Measurements from ENCODE around the gene TRAPPC2L.

The TRAPPC2L gene

DNA sequence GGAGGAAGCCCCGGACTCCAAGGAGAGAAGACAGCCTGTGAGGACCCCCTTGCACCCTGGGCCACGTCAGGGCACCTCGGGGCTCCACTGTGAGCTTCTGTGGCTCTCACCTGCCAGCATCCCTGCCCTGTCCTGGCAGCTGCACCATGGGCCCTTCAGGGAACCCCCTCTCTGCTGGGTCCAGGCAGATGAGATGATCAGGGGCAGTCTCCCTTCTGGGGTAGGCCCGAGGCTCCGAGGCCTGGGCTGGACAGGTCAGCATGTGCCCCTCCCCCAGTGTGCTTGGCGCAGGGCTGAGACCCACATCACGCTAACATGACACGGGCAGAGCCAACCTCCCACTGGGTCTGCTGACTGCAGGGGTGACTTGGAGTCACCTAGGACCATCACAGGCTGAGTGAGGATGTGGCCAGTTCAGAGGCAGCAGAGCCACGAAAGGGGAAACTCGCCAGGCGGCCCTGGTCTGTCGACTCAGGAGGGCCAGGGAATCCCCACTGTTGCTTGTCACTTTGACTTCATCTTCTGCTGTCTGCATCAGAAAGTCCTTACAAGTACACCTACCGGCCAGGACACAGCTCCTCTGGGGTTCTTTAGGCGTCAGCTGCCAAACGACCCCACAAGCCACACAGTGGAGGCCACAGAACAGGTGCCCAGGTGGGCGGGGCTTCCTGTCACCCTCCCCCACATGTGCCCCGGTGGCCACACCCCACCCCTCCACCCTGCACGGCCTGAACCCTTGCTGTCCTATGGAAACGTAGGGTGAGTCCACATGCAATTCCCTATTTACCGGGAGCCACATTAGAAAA lies 2.4 kb upstream of the TRAPPC2L start:
- DNase-seq (ENCODE audit: insufficient read length, low spot score), result no peak
- no peak for TF ChIP-seq POLR2AphosphoS5 (IDR thresholded peaks at IDR 0.05; ENCODE audit: low read depth, low read length)
- no peak for TF ChIP-seq POU2F2 (IDR thresholded peaks at IDR 0.05; ENCODE audit: low read depth, low read length)
- TF ChIP-seq SPI1 (IDR thresholded peaks at IDR 0.05; ENCODE audit: low read depth, low read length), result no peak
- TF ChIP-seq POLR2A (IDR thresholded peaks at IDR 0.05; ENCODE audit: low read depth, low read length), result no peak
- TF ChIP-seq PAX5 (IDR thresholded peaks at IDR 0.05; ENCODE audit: insufficient read depth, low read length, severe bottlenecking), result no peak
- TF ChIP-seq TAF1 (IDR thresholded peaks at IDR 0.05; ENCODE audit: low read depth, low read length), result no peak
- peak; percentile 68 for FAIRE-seq

GRCh38 chr16:88855176-88855575 lies 1.8 kb upstream of the TRAPPC2L start:
- FAIRE-seq (no peak), DNase-seq (ENCODE audit: insufficient read length, low spot score) (no peak)
- TF ChIP-seq POU2F2 (IDR thresholded peaks at IDR 0.05; ENCODE audit: low read depth, low read length), result no peak
- no peak for TF ChIP-seq TAF1 (IDR thresholded peaks at IDR 0.05; ENCODE audit: low read depth, low read length)
- TF ChIP-seq PAX5 (IDR thresholded peaks at IDR 0.05; ENCODE audit: insufficient read depth, low read length, severe bottlenecking), result no peak
- no peak for TF ChIP-seq POLR2AphosphoS5 (IDR thresholded peaks at IDR 0.05; ENCODE audit: low read depth, low read length)
- TF ChIP-seq SPI1 (IDR thresholded peaks at IDR 0.05; ENCODE audit: low read depth, low read length), result no peak
- no peak for TF ChIP-seq POLR2A (IDR thresholded peaks at IDR 0.05; ENCODE audit: low read depth, low read length)

- FAIRE-seq, result peak; percentile 48
- no peak for DNase-seq (ENCODE audit: insufficient read length, low spot score)
- no peak for TF ChIP-seq POLR2A (IDR thresholded peaks at IDR 0.05; ENCODE audit: low read depth, low read length)
- no peak for TF ChIP-seq TAF1 (IDR thresholded peaks at IDR 0.05; ENCODE audit: low read depth, low read length)
- TF ChIP-seq PAX5 (IDR thresholded peaks at IDR 0.05; ENCODE audit: insufficient read depth, low read length, severe bottlenecking), result no peak
- no peak for TF ChIP-seq POU2F2 (IDR thresholded peaks at IDR 0.05; ENCODE audit: low read depth, low read length)
- TF ChIP-seq POLR2AphosphoS5 (IDR thresholded peaks at IDR 0.05; ENCODE audit: low read depth, low read length), result no peak
- TF ChIP-seq SPI1 (IDR thresholded peaks at IDR 0.05; ENCODE audit: low read depth, low read length), result no peak
Observed at GRCh38 chr16:88855736-88856121, 1.2 kb upstream of the TRAPPC2L start.

DNA sequence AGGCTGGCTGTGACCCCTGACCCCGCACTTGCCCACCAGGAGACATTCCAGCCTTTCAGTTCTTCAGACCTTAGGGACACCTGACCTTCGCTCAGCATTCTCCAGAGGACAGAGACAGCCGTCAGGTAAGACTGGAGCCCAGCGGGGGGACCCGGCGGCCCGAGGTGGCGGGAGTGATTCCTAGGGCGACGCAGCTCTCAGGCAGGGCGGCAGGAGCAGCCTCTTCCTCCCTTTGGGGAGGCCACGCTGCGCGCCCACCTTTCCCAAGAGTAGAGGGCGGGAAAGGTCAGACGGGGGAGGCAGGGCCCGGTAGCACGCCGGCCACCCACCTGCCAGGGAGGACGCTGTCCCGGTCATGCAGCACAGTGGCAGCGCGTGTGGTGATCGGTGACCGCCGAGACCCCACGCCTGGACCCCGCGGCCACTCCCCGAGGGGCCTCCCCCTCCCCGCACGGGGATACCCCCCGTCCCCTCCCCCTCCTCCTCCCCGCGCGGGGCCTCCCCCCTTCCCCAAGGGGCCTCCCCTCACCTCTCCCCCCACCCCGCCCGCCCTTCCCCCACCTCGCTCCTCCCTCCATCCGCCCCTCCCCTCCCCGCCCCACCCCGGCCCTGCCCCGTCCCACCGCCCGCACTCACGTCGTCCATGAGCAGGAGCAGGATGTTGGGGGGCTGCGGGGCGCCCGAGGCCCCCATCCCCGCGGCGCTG lies 652 bp upstream of the TRAPPC2L start:
- TF ChIP-seq POU2F2 (IDR thresholded peaks at IDR 0.05; ENCODE audit: low read depth, low read length), result no peak
- no peak for DNase-seq (ENCODE audit: insufficient read length, low spot score)
- no peak for FAIRE-seq

GRCh38 chr16:88857728-88858339 lies 907 bp downstream of the TRAPPC2L start:
- DNase-seq (ENCODE audit: insufficient read length, low spot score) (peak; percentile 93), FAIRE-seq (peak; percentile 95)

DNA sequence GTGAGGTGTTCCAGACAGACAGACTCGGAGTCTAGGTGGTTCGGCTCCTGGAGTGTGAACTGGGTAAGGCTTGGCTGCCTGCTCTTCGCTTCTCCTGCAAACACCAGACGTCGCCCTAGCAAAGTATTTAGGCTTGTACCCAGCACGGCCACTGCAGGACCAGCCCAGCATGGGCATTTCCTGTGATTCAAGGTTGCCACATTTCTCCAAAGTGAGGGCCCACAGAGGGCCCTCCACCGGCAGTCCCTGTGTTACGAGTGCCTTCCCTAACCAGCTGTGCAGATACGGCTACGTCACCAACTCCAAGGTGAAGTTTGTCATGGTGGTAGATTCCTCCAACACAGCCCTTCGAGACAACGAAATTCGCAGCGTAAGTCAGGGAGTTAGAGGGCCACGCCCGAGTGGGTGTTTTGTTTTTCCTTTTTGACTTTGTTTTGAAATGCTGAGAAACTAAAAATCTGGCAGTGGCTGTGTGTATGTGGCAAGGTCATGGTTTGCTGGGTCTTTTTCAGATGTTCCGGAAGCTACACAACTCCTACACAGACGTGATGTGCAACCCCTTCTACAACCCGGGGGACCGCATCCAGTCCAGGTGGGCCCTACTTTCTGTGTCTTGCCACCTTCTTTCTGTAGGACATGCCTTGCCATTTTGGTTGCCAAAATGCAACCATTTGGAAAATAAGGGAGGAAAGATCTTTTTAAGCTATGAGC lies 2.6 kb downstream of the TRAPPC2L start:
- TF ChIP-seq POLR2A (IDR thresholded peaks at IDR 0.05; ENCODE audit: low read depth, low read length), result no peak
- no peak for TF ChIP-seq SPI1 (IDR thresholded peaks at IDR 0.05; ENCODE audit: low read depth, low read length)
- no peak for TF ChIP-seq TAF1 (IDR thresholded peaks at IDR 0.05; ENCODE audit: low read depth, low read length)
- no peak for TF ChIP-seq PAX5 (IDR thresholded peaks at IDR 0.05; ENCODE audit: insufficient read depth, low read length, severe bottlenecking)
- TF ChIP-seq POLR2AphosphoS5 (IDR thresholded peaks at IDR 0.05; ENCODE audit: low read depth, low read length), result no peak
- no peak for TF ChIP-seq POU2F2 (IDR thresholded peaks at IDR 0.05; ENCODE audit: low read depth, low read length)
- FAIRE-seq, result no peak
- no peak for DNase-seq (ENCODE audit: insufficient read length, low spot score)

More at GRCh38 chr16:88857728-88858339, 907 bp downstream of the TRAPPC2L start:
- TF ChIP-seq POLR2AphosphoS5 (IDR thresholded peaks at IDR 0.05; ENCODE audit: low read depth, low read length) (no peak), SPI1 (IDR thresholded peaks at IDR 0.05; ENCODE audit: low read depth, low read length) (0 out of 2 replicates have a peak, but pooled peaks have one; percentile 4)

DNA sequence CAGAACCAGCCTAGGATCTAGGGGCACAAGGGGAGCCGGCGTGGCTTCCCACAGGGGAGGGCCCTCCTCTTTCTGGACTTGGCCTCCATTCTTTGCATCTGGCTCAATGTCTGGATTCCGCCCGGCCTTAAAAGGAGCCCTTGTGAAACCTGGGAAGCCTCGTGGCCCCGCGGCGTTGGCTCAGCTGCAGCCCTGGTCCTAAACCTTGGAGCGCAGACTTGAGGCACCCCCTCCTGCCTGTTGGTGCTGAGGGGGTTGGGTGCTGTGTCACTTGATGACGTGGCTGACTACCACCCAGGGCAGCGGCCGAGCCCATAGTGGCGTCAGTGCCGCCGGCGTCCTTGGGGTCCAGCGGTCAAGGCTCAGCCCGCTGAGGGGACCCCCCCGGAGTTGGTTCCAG lies 4.4 kb downstream of the TRAPPC2L start:
- DNase-seq (ENCODE audit: insufficient read length, low spot score) (no peak), FAIRE-seq (no peak)
- TF ChIP-seq SPI1 (IDR thresholded peaks at IDR 0.05; ENCODE audit: low read depth, low read length) (no peak), PAX5 (IDR thresholded peaks at IDR 0.05; ENCODE audit: insufficient read depth, low read length, severe bottlenecking) (no peak), POU2F2 (IDR thresholded peaks at IDR 0.05; ENCODE audit: low read depth, low read length) (no peak), POLR2AphosphoS5 (IDR thresholded peaks at IDR 0.05; ENCODE audit: low read depth, low read length) (no peak), TAF1 (IDR thresholded peaks at IDR 0.05; ENCODE audit: low read depth, low read length) (no peak)

DNA sequence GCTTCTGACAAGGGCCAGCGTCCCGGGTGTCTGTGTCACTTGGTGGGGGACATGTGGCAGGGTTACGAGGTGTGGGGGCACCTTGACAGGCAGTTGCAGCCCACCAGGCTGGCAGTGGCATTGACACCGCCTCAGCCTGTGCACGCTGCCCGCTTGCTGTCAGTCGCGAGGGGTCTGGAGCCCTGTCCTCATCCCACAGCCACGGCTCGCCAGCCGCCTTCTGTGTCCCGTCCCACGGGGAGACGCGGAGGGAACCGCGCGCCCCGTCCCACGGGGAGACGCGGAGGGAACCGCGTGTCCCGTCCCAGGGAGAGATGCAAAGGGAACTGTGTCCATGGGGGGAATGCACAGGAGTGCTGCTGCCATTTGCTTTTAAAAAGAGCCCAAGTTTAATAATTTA lies 6.0 kb downstream of the TRAPPC2L start:
- no peak for TF ChIP-seq PAX5 (IDR thresholded peaks at IDR 0.05; ENCODE audit: insufficient read depth, low read length, severe bottlenecking)
- TF ChIP-seq TAF1 (IDR thresholded peaks at IDR 0.05; ENCODE audit: low read depth, low read length), result no peak
- TF ChIP-seq SPI1 (IDR thresholded peaks at IDR 0.05; ENCODE audit: low read depth, low read length), result no peak
- no peak for TF ChIP-seq POLR2A (IDR thresholded peaks at IDR 0.05; ENCODE audit: low read depth, low read length)
- TF ChIP-seq POU2F2 (IDR thresholded peaks at IDR 0.05; ENCODE audit: low read depth, low read length), result no peak
- no peak for TF ChIP-seq POLR2AphosphoS5 (IDR thresholded peaks at IDR 0.05; ENCODE audit: low read depth, low read length)
- no peak for DNase-seq (ENCODE audit: insufficient read length, low spot score)
- FAIRE-seq, result no peak

DNA sequence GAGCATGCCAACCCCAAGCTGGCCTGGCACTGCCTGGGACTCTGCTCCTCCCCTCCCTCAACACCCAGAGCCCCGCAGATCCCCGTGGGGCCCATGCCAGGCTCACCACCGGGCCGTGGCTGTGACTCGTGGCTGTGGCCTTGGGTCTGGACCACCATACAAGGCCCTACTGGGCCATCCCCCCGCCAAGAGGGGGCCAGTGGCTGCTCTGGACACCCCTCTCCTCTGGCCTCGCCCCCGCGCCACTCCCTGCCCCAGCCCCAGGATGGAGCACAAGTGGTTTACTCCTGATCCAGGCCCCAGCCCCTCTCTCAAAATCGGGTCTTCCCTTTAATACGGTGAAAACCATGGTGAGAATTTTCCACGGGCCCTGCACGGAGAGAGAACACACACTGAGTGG lies 6.5 kb downstream of the TRAPPC2L start:
- no peak for DNase-seq (ENCODE audit: insufficient read length, low spot score)
- no peak for FAIRE-seq
- TF ChIP-seq TAF1 (IDR thresholded peaks at IDR 0.05; ENCODE audit: low read depth, low read length), result no peak
